Left renal cortex interstitium (tissue), 4 donors: ENCODE results near the gene PRAMEF2. TPM values are rescaled to one million over a fixed set of nuclear protein-coding genes. Genes with fewer than 3 reads are reported as not detected.

Experiments used
- polyA plus RNA-seq, 4 donors: library from polyadenylated mRNA; unstranded; fragments of 120-200 nt; gene quantifications; one replicate each; pipeline ENCODE4 v1.2.1, GENCODE V29; 2013; ENCODE audit not compliant: insufficient read length in 4 of 4

PRAMEF2 gene
- polyA plus RNA-seq, 4 donors: not detected

Other genes starting within 250 kb of the PRAMEF2 start
- gene DHRS3, start 238.9 kb upstream of the PRAMEF2 start, polyA plus RNA-seq: 100 to 1,000 TPM in 1 of 4 donors, 10 to 100 TPM in 3; 74.3 to 101 (median 86.1) TPM
- gene AADACL4, start 213.0 kb upstream of the PRAMEF2 start, polyA plus RNA-seq: 1 to 10 TPM in 3 of 4 donors, under 1 TPM in 1; 0.97 to 2.4 (median 2.1) TPM
- gene AADACL3, start 141.0 kb upstream of the PRAMEF2 start, polyA plus RNA-seq: not detected
- 1 to 10 TPM in 1 of 4 donors, under 1 TPM in 3; 0.68 to 1.1 (median 0.79) TPM for gene CFAP107, start 110.9 kb upstream of the PRAMEF2 start, polyA plus RNA-seq
- not detected for gene PRAMEF12, start 83.3 kb upstream of the PRAMEF2 start, polyA plus RNA-seq
- gene PRAMEF1, start 65.7 kb upstream of the PRAMEF2 start, polyA plus RNA-seq: not detected
- gene PRAMEF11, start 25.7 kb upstream of the PRAMEF2 start, polyA plus RNA-seq: not detected
- gene HNRNPCL1, start 8.4 kb upstream of the PRAMEF2 start, polyA plus RNA-seq: under 1 TPM in 3 of 4 donors, not detected in 1; 0.25 to 0.82 (median 0.44) TPM
- gene PRAMEF4, start 29.1 kb downstream of the PRAMEF2 start, polyA plus RNA-seq: not detected
- not detected for gene PRAMEF10, start 41.2 kb downstream of the PRAMEF2 start, polyA plus RNA-seq
- gene PRAMEF7, start 59.5 kb downstream of the PRAMEF2 start, polyA plus RNA-seq: not detected
- not detected for gene PRAMEF6, start 90.5 kb downstream of the PRAMEF2 start, polyA plus RNA-seq
- not detected for gene PRAMEF27, start 199.5 kb downstream of the PRAMEF2 start, polyA plus RNA-seq
- not detected for gene HNRNPCL3, start 203.7 kb downstream of the PRAMEF2 start, polyA plus RNA-seq
- not detected for gene PRAMEF25, start 213.7 kb downstream of the PRAMEF2 start, polyA plus RNA-seq